IMR-90 (cell line): ENCODE data around the gene PIP4K2A. TPM values are rescaled to one million over a fixed set of nuclear protein-coding genes. Genes with fewer than 3 reads are reported as not detected.

Source experiments
- ATAC-seq: fragments of 200-7000 bp; cut with Tn5 transposase; 2 replicates; pipeline ENCODE4 v1.9.1; 2020; ENCODE audit warnings: low read depth, mild to moderate bottlenecking, moderate library complexity
- BruUV-seq: library from RNA; stranded (reverse); fragments of 400-500 nt; replicated peaks from 2 replicates; lab custom pipeline; 2021; lab: Mats Ljungman, UMichigan
- CTCF ChIA-PET: fragments of 300-600 bp; formaldehyde crosslinking; extraction: SDS; loops from one replicate; lab custom pipeline; 2021; ENCODE audit warnings: antibody characterized with exemption; lab: Yijun Ruan, JAX
- POLR2A ChIA-PET: fragments of 300-600 bp; sonication (Branson Sonifier 250); formaldehyde crosslinking; loops from one replicate; lab custom pipeline; 2022; ENCODE audit warnings: antibody characterized with exemption; ENCODE audit not compliant: unreplicated experiment; lab: Charles Lee
- DNase-seq: peaks from one replicate; pipeline ENCODE4 v3.0.0; 2013
- H2AFZ ChIP-seq: replicated peaks from 2 replicates; pipeline ENCODE3; 2013; ENCODE audit warnings: low read length, mild to moderate bottlenecking; ENCODE audit not compliant: poor library complexity
- H2AK5ac ChIP-seq: 2 replicates; pipeline ENCODE4 v1.6.1; 2013; ENCODE audit warnings: low read depth, low read length, inconsistent platforms
- H2AK9ac ChIP-seq: replicated peaks from 2 replicates; pipeline ENCODE3; 2013; ENCODE audit warnings: mild to moderate bottlenecking, low read depth, low read length, moderate library complexity; ENCODE audit not compliant: poor library complexity
- H2BK120ac ChIP-seq: 2 replicates; pipeline ENCODE4 v1.6.1; 2013; ENCODE audit warnings: low read depth, low read length, inconsistent platforms
- H2BK15ac ChIP-seq: 3 replicates; pipeline ENCODE4 v1.6.1; 2013; ENCODE audit warnings: low read depth, low read length, inconsistent platforms
- H2BK20ac ChIP-seq: 2 replicates; pipeline ENCODE4 v1.6.1; 2013; ENCODE audit warnings: low read depth, mild to moderate bottlenecking, inconsistent platforms, low read length, moderate library complexity
- H2BK5ac ChIP-seq: 2 replicates; pipeline ENCODE4 v1.6.1; 2013; ENCODE audit warnings: mild to moderate bottlenecking, low read depth, low read length, inconsistent platforms; ENCODE audit not compliant: poor library complexity, severe bottlenecking
- H3K14ac ChIP-seq: replicated peaks from 2 replicates; pipeline ENCODE4 v1.6.1; 2013; ENCODE audit warnings: low read depth, low read length, inconsistent platforms
- H3K18ac ChIP-seq: 2 replicates; pipeline ENCODE4 v1.6.1; 2013; ENCODE audit warnings: low read depth, low read length, control low read depth
- H3K23ac ChIP-seq: 2 replicates; pipeline ENCODE4 v1.6.1; 2013; ENCODE audit warnings: low read depth, low read length, inconsistent platforms
- H3K27ac ChIP-seq: 2 replicates; pipeline ENCODE4 v1.5.1; 2013; ENCODE audit warnings: mild to moderate bottlenecking, control low read depth, low read length; ENCODE audit not compliant: insufficient read depth
- H3K27me3 ChIP-seq: 2 replicates; pipeline ENCODE4 v1.6.1; 2013; ENCODE audit warnings: low read length; ENCODE audit not compliant: control insufficient read depth, insufficient read depth
- H3K36me3 ChIP-seq: 2 replicates; pipeline ENCODE4 v1.6.1; 2013; ENCODE audit warnings: low read length, mixed read lengths; ENCODE audit not compliant: control insufficient read depth, insufficient read depth
- H3K4ac ChIP-seq: 2 replicates; pipeline ENCODE4 v1.6.1; 2013; ENCODE audit warnings: low read depth, low read length, inconsistent platforms
- H3K4me1 ChIP-seq: 2 replicates; pipeline ENCODE4 v1.6.1; 2013; ENCODE audit warnings: low read length, mixed read lengths; ENCODE audit not compliant: control insufficient read depth, insufficient read depth
- H3K4me2 ChIP-seq: 2 replicates; pipeline ENCODE4 v1.6.1; 2013; ENCODE audit warnings: low read depth, mild to moderate bottlenecking, control low read depth, low read length, moderate library complexity
- H3K4me3 ChIP-seq: 2 replicates; pipeline ENCODE4 v1.5.1; 2013; ENCODE audit warnings: low read depth, mild to moderate bottlenecking, control low read depth, low read length, moderate library complexity; ENCODE audit not compliant: insufficient read depth
- H3K56ac ChIP-seq: 2 replicates; pipeline ENCODE4 v1.6.1; 2013; ENCODE audit warnings: low read length, inconsistent platforms; ENCODE audit not compliant: insufficient read depth; ENCODE audit errors: extremely low read depth
- H3K79me1 ChIP-seq, 2 experiments: 2 replicates each; pipeline ENCODE4 v1.6.1; 2013; ENCODE audit warnings: low read length in 2 of 2, inconsistent platforms in 1 of 2, low read depth in 1 of 2
- H3K9ac ChIP-seq: 2 replicates; pipeline ENCODE4 v1.6.1; 2013; ENCODE audit warnings: low read depth, low read length, control low read depth
- H3K9me1 ChIP-seq: 2 replicates; pipeline ENCODE4 v1.6.1; 2013; ENCODE audit warnings: low read length, inconsistent platforms; ENCODE audit not compliant: insufficient read depth
- H3K9me3 ChIP-seq: 2 replicates; pipeline ENCODE4 v1.6.1; 2013; ENCODE audit warnings: low read length; ENCODE audit not compliant: control insufficient read depth, insufficient read depth
- H4K20me1 ChIP-seq: 2 replicates; pipeline ENCODE4 v1.6.1; 2013; ENCODE audit warnings: low read length, inconsistent platforms; ENCODE audit not compliant: insufficient read depth
- H4K5ac ChIP-seq: 2 replicates; pipeline ENCODE4 v1.6.1; 2013; ENCODE audit warnings: mild to moderate bottlenecking, low read depth, low read length, control low read depth
- H4K8ac ChIP-seq, 2 experiments: 2 replicates each; pipeline ENCODE4 v1.6.1; 2013; ENCODE audit warnings: low read depth in 2 of 2, low read length in 2 of 2, control low read depth in 1 of 2, inconsistent platforms in 1 of 2
- H4K91ac ChIP-seq: 2 replicates; pipeline ENCODE4 v1.6.1; 2013; ENCODE audit warnings: low read depth, low read length, inconsistent platforms; ENCODE audit not compliant: insufficient read depth
- CHD1 ChIP-seq: IDR thresholded peaks from 2 replicates; pipeline ENCODE4 v1.6.1; 2012; ENCODE audit warnings: low read depth, low read length, improper control_type of control experiment
- FOS ChIP-seq: fragments of 150-350 bp; IDR thresholded peaks from 2 replicates; pipeline ENCODE4 v1.6.1; 2016; ENCODE audit warnings: low read depth, low read length
- MAZ ChIP-seq: IDR thresholded peaks from 2 replicates; pipeline ENCODE4 v1.6.1; 2012; ENCODE audit warnings: low read depth, mild to moderate bottlenecking, low read length, improper control_type of control experiment, moderate library complexity, borderline replicate concordance
- MXI1 ChIP-seq: IDR thresholded peaks from 2 replicates; pipeline ENCODE4 v1.6.1; 2012; ENCODE audit warnings: low read depth, mild to moderate bottlenecking, low read length, moderate library complexity, borderline replicate concordance
- NFE2L2 ChIP-seq: fragments of 150-350 bp; IDR thresholded peaks from 2 replicates; pipeline ENCODE4 v1.6.1; 2016; ENCODE audit warnings: low read depth, mild to moderate bottlenecking, low read length
- RAD21 ChIP-seq: IDR thresholded peaks from 2 replicates; pipeline ENCODE4 v1.6.1; 2012; ENCODE audit warnings: low read length, improper control_type of control experiment
- SMC3 ChIP-seq: fragments of 150-350 bp; IDR thresholded peaks from 2 replicates; pipeline ENCODE4 v1.6.1; 2016; ENCODE audit warnings: low read depth, mild to moderate bottlenecking, antibody characterized with exemption, low read length, moderate library complexity
- USF2 ChIP-seq: fragments of 150-350 bp; IDR thresholded peaks from 2 replicates; pipeline ENCODE4 v1.6.1; 2017; ENCODE audit warnings: mild to moderate bottlenecking, antibody characterized with exemption, low read length, low read depth
- WGBS, 2 experiments: methylation state at CpG; one replicate each; pipeline versions ENCODE4 v1.1.5 to v1.1.7; 2013; ENCODE audit warnings: missing lambda C conversion rate in 2 of 2; ENCODE audit not compliant: insufficient read length in 1 of 2; ENCODE audit errors: extremely low coverage in 2 of 2; 5-methylcytosine and 5-hydroxymethylcytosine counted together
- dilution Hi-C: fragments of 300-500 bp; cut with HindIII; formaldehyde crosslinking; loops from one replicate; pipeline ENCODE4 v1.14.3; 2018; ENCODE audit warnings: low sequenced_read_pairs; ENCODE audit not compliant: unreplicated experiment
- in situ Hi-C: fragments of 300-500 bp; cut with MboI; formaldehyde crosslinking; loops from 3 replicates; pipeline ENCODE4 v1.14.3; 2019; ENCODE audit warnings: low sequenced_read_pairs, inconsistent platforms, mixed read lengths
- intact Hi-C: fragments of 100-400 bp; cut with micrococcal nuclease; formaldehyde crosslinking; loops from 2 replicates; pipeline ENCODE4 v1.10.0; 2022
- polyA plus RNA-seq, 3 experiments: library from polyadenylated mRNA; depleted of rRNA; stranded (reverse); fragments of >200 nt; gene quantifications; 2 replicates each; pipeline ENCODE4 v1.2.3, GENCODE V29; 2012; ENCODE audit warnings: low replicate concordance in 1 of 3
- total RNA-seq: library from RNA; depleted of rRNA; stranded (reverse); fragments of >200 nt; gene quantifications from 2 replicates; pipeline ENCODE4 v1.2.3, GENCODE V29; 2012
- TF ChIP-seq, protein P1 (sequence below): fragments of 150-350 bp; IDR thresholded peaks from 2 replicates; pipeline ENCODE4 v1.6.1; 2016; ENCODE audit warnings: low read depth, mild to moderate bottlenecking, low read length, moderate library complexity, borderline replicate concordance

The PIP4K2A gene
- total and polyA plus RNA-seq, 2 of the 4 experiments (the other 2 are of a cell fraction), result 9.8 to 18.1 TPM

- H3K56ac ChIP-seq, result no peak overlapping the region
- no peak overlapping the region for H3K23ac ChIP-seq
- no peaks in the 10 kb centered on the region for H3K36me3 ChIP-seq
- ChIA-PET CTCF (no interaction called here), POLR2A (no interaction called here)
- peaks cover 32 to 61% of the 10 kb centered on the region in 2 experiments for H3K79me1 ChIP-seq
- peaks cover 8% of the 10 kb centered on the region; the same call in 1 of the 2 replicates for H3K9me1 ChIP-seq
- no peak overlapping the region for H2BK20ac ChIP-seq
- H4K20me1 ChIP-seq, result peaks cover 14% of the 10 kb centered on the region; the same call in 1 of the 2 replicates
- in situ Hi-C loops, result no loop called here
- H4K5ac ChIP-seq, result no peak overlapping the region
- intact Hi-C loops, result no loop called here
- no peaks in the 10 kb centered on the region for H3K27me3 ChIP-seq
- dilution Hi-C loops, result no loop called here
- no peak overlapping the region for H2AK5ac ChIP-seq
- H4K91ac ChIP-seq, result no peak overlapping the region
- no TSS peak for BruUV-seq
- no peak overlapping the region for H2AFZ ChIP-seq
- no peak overlapping the region for H3K4ac ChIP-seq
- no peak overlapping the region for H3K4me3 ChIP-seq
- peaks cover 3% of the 10 kb centered on the region for H3K4me1 ChIP-seq
- H3K27ac ChIP-seq, result no peak overlapping the region
- DNase-seq (no peak), ATAC-seq (no peak)
- WGBS, 2 experiments, result 100% methylated on average over 1 of the region's 5 CpGs; no CpG with 5 or more reads in 1 of the 2 experiments
- H2AK9ac ChIP-seq, result no peak overlapping the region
- no peak overlapping the region for H4K8ac ChIP-seq
- no peak overlapping the region for H3K4me2 ChIP-seq
- no peak overlapping the region for H3K9ac ChIP-seq
- no peak overlapping the region for H3K18ac ChIP-seq
- H2BK5ac ChIP-seq, result no peak overlapping the region
- H2BK15ac ChIP-seq, result no peak overlapping the region
- TF ChIP-seq FOS (no peak), SMC3 (no peak), MAZ (no peak), USF2 (no peak), MXI1 (no peak), RAD21 (no peak), NFE2L2 (no peak), CHD1 (no peak)
- TF ChIP-seq, protein P1, sequence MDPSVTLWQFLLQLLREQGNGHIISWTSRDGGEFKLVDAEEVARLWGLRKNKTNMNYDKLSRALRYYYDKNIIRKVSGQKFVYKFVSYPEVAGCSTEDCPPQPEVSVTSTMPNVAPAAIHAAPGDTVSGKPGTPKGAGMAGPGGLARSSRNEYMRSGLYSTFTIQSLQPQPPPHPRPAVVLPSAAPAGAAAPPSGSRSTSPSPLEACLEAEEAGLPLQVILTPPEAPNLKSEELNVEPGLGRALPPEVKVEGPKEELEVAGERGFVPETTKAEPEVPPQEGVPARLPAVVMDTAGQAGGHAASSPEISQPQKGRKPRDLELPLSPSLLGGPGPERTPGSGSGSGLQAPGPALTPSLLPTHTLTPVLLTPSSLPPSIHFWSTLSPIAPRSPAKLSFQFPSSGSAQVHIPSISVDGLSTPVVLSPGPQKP, result no peak
- H3K14ac ChIP-seq, result no peak overlapping the region
- H2BK120ac ChIP-seq, result no peak overlapping the region
- H3K9me3 ChIP-seq, result no peaks in the 10 kb centered on the region
These were observed 72.6 kb downstream of the PIP4K2A start for GRCh38 chr10:22641743-22642142.
